Gastrocnemius medialis (tissue), 4 donors: ENCODE results near the gene MAMDC4.

ENCODE experiments used
- POLR2A ChIP-seq, 2 donors: fragments of 450-650 bp; IDR thresholded peaks; one replicate each; pipeline ENCODE4 v1.6.1; 2017; ENCODE audit warnings: antibody characterized with exemption in 2 of 2, mild to moderate bottlenecking in 2 of 2, moderate library complexity in 2 of 2
- TF ChIP-seq, protein P1 (sequence below), 5 experiments: fragments of 450-650 bp in 3 of 5; fragments of 200-600 bp in 2 of 5; sonication (generic) in 2 of 5; IDR thresholded peaks in 4 of 5; conservative IDR thresholded peaks in 1 of 5; 1 replicate in 4 of 5; 2 replicates in 1 of 5; pipeline ENCODE4 v1.5.1; 2016 to 2019; ENCODE audit warnings: antibody characterized with exemption in 5 of 5, mild to moderate bottlenecking in 3 of 5, moderate library complexity in 3 of 5

DNA sequence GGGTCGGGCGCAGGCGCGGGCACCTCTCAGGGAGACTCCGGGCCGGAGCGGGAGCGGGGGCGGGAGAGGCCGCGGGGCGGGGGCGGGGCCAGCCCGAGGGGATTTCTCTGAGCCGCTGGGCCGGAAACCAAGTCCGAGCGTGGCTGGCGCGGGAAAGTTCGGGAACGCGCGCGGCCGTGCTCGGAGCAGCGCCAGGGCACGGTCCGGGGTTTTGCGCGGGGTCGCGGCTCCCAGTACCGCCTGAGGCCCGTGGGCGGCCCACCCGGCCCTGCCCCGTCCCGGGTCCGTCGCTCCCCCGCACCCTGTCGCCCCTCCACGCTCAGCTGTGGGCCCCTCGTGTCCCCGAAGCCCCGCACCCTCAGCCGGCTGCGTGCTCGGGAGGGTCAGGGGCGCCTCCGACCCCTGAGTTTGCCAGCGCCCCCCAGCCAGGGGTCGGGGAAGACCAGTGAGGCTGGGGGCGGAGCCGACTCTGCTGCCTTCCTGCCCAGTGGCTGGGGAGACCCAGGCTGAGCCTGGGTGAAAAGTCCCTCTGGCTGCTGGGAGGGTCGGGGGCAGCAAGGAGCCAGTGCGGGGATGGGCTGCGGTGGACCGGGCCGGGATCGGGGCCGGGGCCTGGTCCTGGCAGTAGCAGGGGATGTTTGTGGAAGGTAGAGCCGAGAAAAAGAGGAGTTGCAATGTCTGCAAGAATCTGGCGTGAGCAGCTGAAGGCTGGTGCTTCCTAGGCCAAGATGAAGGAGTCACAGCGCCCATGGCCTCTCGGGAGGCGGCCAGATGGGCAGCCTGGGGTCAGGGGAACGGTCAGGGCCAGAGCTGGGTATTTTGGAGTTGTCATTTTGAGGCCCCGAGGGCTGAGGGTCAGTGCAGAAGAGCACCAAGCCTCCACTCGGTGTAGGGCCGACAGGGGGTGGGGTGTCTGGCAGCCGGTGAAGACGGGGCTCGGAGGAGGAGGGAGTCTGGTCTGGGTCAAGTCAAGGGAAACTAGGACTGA, 34.8 kb downstream of the MAMDC4 start:
- no peak for TF ChIP-seq POLR2A (IDR thresholded peaks at IDR 0.05)
- TF ChIP-seq, protein P1, sequence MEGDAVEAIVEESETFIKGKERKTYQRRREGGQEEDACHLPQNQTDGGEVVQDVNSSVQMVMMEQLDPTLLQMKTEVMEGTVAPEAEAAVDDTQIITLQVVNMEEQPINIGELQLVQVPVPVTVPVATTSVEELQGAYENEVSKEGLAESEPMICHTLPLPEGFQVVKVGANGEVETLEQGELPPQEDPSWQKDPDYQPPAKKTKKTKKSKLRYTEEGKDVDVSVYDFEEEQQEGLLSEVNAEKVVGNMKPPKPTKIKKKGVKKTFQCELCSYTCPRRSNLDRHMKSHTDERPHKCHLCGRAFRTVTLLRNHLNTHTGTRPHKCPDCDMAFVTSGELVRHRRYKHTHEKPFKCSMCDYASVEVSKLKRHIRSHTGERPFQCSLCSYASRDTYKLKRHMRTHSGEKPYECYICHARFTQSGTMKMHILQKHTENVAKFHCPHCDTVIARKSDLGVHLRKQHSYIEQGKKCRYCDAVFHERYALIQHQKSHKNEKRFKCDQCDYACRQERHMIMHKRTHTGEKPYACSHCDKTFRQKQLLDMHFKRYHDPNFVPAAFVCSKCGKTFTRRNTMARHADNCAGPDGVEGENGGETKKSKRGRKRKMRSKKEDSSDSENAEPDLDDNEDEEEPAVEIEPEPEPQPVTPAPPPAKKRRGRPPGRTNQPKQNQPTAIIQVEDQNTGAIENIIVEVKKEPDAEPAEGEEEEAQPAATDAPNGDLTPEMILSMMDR (IDR thresholded peaks at IDR 0.05 in 4 of 5, conservative IDR thresholded peaks at IDR 0.05 in 1 of 5), result no peak
